Measurements from ENCODE around the gene OAT. TPM values are rescaled to one million over a fixed set of nuclear protein-coding genes. Genes with fewer than 3 reads are reported as not detected.

Gene OAT
- total and polyA plus RNA-seq, 12 donors, result 15.1 to 46.9 (median 31.5) TPM

GRCh38 chr10:124375691-124376090 lies 43.0 kb downstream of the OAT start:
- no peaks in the 10 kb centered on the region for H3K9me3 ChIP-seq
- 94 to 95% methylated on average over 11 of the region's 11 CpGs for WGBS, 2 donors
- no peaks in the 10 kb centered on the region for H3K4me1 ChIP-seq
- H3K4me3 ChIP-seq, result no peak overlapping the region
- DNase-seq (no peak), ATAC-seq (no peak)
- intact Hi-C loops (cut with DNase I), result no loop called here
- no peak overlapping the region for H3K27ac ChIP-seq
- H3K36me3 ChIP-seq, result no peaks in the 10 kb centered on the region
- no peak for TF ChIP-seq CTCF (IDR thresholded peaks at IDR 0.05)
- H3K27me3 ChIP-seq, result peaks cover 0 to 26% (median 6%) of the 10 kb centered on the region in 7 donors

DNA sequence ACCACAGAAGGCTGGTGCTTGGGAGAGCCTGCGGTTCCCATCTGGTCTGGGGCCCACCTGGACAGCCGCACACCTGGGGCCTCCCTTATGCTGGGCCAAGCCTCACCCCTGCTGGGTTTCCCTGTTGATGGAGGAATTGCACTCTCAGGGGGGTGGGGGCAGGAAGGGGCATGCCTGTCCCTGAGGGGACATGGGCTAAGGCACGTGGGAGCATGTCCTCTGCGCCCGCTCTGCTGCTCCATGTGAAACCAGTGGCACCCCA lies 43.4 kb downstream of the OAT start:
- Histone ChIP-seq H3K36me3 (no peaks in the 10 kb centered on the region), H3K4me1 (no peaks in the 10 kb centered on the region), H3K27ac (no peak overlapping the region), H3K9me3 (no peaks in the 10 kb centered on the region), H3K27me3 (peaks cover 0 to 29% (median 6%) of the 10 kb centered on the region in 7 donors), H3K4me3 (no peak overlapping the region)
- intact Hi-C loops (cut with DNase I), result no loop called here
- no peak for ATAC-seq
- no peak for DNase-seq
- 93 to 94% methylated on average over 5 of the region's 5 CpGs for WGBS, 2 donors
- TF ChIP-seq CTCF (IDR thresholded peaks at IDR 0.05), result no peak

DNA sequence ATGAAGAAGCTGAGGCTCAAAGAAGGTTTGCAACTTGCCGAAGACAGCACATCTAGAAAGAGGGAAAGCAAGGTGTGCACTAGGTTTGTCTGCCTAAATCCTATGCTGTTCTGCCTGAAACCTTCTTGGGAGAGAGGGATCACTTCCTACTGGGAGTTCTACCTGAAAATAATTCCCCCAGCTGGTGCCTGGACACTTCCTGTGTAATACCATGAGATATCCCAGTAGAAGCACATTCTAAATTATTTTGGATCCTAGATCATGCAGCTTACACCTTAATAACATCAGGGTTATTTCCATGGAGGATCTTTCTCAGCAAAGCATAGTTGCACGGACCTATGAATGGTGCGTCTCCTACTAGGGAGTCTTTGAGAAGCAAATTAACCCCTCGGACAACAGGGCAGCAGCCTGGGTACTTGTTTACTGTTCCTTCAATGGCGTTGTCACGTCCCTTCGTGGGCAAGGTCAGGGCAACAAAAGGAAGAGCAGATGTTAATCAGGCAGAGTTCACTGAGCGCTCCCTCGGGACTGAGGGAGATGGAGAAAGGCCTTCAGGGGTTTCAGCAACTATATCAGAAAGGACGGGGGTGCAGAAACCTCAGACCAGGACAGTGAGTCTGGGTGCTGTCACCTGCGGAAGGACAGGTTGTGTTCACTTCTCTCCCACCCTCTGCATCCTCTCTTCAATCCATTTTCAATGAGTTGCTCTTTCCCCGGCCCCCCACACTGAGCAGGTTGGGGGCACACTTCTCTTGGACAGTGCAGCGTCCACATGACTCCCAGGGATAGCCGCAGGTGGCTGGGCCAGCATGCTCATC lies 44.0 kb downstream of the OAT start:
- ATAC-seq, result no peak
- Histone ChIP-seq H3K27ac (no peak overlapping the region), H3K36me3 (no peaks in the 10 kb centered on the region), H3K9me3 (no peaks in the 10 kb centered on the region), H3K4me3 (no peak overlapping the region), H3K4me1 (no peaks in the 10 kb centered on the region), H3K27me3 (peaks cover 0 to 33% (median 6%) of the 10 kb centered on the region in 7 donors)
- WGBS, 2 donors, result 79 to 83% methylated on average over 14 of the region's 14 CpGs
- no peak for DNase-seq
- intact Hi-C loops (cut with DNase I), result no loop called here
- no peak for TF ChIP-seq CTCF (IDR thresholded peaks at IDR 0.05)

DNA sequence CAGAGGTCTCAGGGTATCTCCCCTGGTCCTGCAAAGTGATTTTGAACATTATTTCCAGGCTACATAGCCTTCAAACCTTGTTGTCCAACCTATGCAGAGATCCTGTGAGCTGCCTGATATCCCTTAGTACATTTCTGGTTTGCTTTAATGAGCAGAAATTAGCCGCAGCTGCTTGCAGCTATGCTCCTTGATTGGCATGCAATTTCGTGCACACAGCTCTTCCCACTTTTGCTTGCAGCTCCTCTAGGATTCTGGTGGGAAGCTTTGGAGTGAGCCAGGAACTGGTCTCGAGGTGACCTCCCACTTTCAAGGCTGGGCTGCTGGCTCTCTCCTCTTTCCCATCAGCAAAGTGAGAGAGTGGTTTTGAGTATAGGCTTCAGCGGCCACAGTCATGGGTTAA lies 45.8 kb downstream of the OAT start:
- peaks cover 0 to 30% (median 3%) of the 10 kb centered on the region in 7 donors for H3K27me3 ChIP-seq
- DNase-seq (no peak), ATAC-seq (no peak)
- no peak overlapping the region for H3K27ac ChIP-seq
- no peaks in the 10 kb centered on the region for H3K4me1 ChIP-seq
- no peaks in the 10 kb centered on the region for H3K9me3 ChIP-seq
- no peak for TF ChIP-seq CTCF (IDR thresholded peaks at IDR 0.05)
- H3K4me3 ChIP-seq, result no peak overlapping the region
- no peaks in the 10 kb centered on the region for H3K36me3 ChIP-seq
- intact Hi-C loops (cut with DNase I), result no loop called here
- WGBS, 2 donors, result 74 to 79% methylated on average over 4 of the region's 4 CpGs

Data from heart right ventricle (tissue), 16 donors.